Keratinocyte (primary cell): ENCODE results near the gene CACNB2. TPM values are rescaled to one million over a fixed set of nuclear protein-coding genes. Genes with fewer than 3 reads are reported as not detected.

Source experiments
- DNase-seq: peaks from one replicate; pipeline ENCODE4 v3.0.0-alpha.2; 2011; ENCODE audit warnings: low read depth, missing footprints, low spot score
- FAIRE-seq: peaks from 2 replicates; lab custom pipeline; 2011; peaks lifted over from hg19 to GRCh38; lab: Jason Lieb, UNC
- H2AFZ ChIP-seq: 2 replicates; pipeline ENCODE4 v1.6.0; 2012; ENCODE audit warnings: low read length, control low read depth, inconsistent platforms; ENCODE audit not compliant: control insufficient read depth
- H3K27ac ChIP-seq: 2 replicates; pipeline ENCODE4 v1.5.1; 2011; ENCODE audit warnings: low read length; ENCODE audit not compliant: control insufficient read depth, insufficient read depth
- H3K27me3 ChIP-seq: 3 replicates; pipeline ENCODE4 v1.6.0; 2011; ENCODE audit warnings: low read length; ENCODE audit not compliant: control insufficient read depth, insufficient read depth; ENCODE audit errors: extremely low read depth
- H3K36me3 ChIP-seq, 2 experiments: 2 replicates in 1 of 2; 3 replicates in 1 of 2; pipeline ENCODE4 v1.5.1; 2011; ENCODE audit warnings: low read length in 2 of 2, mild to moderate bottlenecking in 1 of 2; ENCODE audit not compliant: control insufficient read depth in 2 of 2, insufficient read depth in 2 of 2; ENCODE audit errors: extremely low read depth in 1 of 2
- H3K4me1 ChIP-seq: 3 replicates; pipeline ENCODE4 v1.5.1; 2011; ENCODE audit warnings: low read length; ENCODE audit not compliant: control insufficient read depth, insufficient read depth; ENCODE audit errors: extremely low read depth
- H3K4me2 ChIP-seq: 3 replicates; pipeline ENCODE4 v1.6.0; 2011; ENCODE audit warnings: low read depth, low read length; ENCODE audit not compliant: control insufficient read depth, insufficient read depth; ENCODE audit errors: extremely low read depth
- H3K4me3 ChIP-seq, 3 experiments: fragments of 200-600 bp in 1 of 3; sonication (generic) in 1 of 3; 2 replicates in 2 of 3; 3 replicates in 1 of 3; pipeline ENCODE4 v1.5.1; 2011 to 2016; ENCODE audit warnings: low read length in 3 of 3, mild to moderate bottlenecking in 3 of 3, control low read depth in 2 of 3, inconsistent platforms in 1 of 3, low read depth in 1 of 3, mixed read lengths in 1 of 3, mixed run types in 1 of 3, moderate library complexity in 1 of 3; ENCODE audit not compliant: control insufficient read depth in 2 of 3, insufficient read depth in 2 of 3; ENCODE audit errors: extremely low read depth in 1 of 3
- H3K79me2 ChIP-seq: 2 replicates; pipeline ENCODE4 v1.6.0; 2012; ENCODE audit warnings: low read length; ENCODE audit not compliant: control insufficient read depth, insufficient read depth
- H3K9ac ChIP-seq: 3 replicates; pipeline ENCODE4 v1.6.0; 2011; ENCODE audit warnings: low read length; ENCODE audit not compliant: control insufficient read depth, insufficient read depth; ENCODE audit errors: extremely low read depth
- H3K9me1 ChIP-seq: 3 replicates; pipeline ENCODE4 v1.6.0; 2011; ENCODE audit warnings: low read length; ENCODE audit not compliant: control insufficient read depth, insufficient read depth; ENCODE audit errors: extremely low read depth
- H3K9me3 ChIP-seq: 2 replicates; pipeline ENCODE4 v1.5.1; 2012; ENCODE audit warnings: low read depth, low read length; ENCODE audit not compliant: control insufficient read depth
- H4K20me1 ChIP-seq: 3 replicates; pipeline ENCODE4 v1.6.0; 2011; ENCODE audit warnings: low read length; ENCODE audit not compliant: control insufficient read depth, insufficient read depth; ENCODE audit errors: extremely low read depth
- EZH2 ChIP-seq: IDR thresholded peaks from one replicate; pipeline ENCODE4 v1.6.1; 2012; ENCODE audit warnings: inconsistent platforms, mild to moderate bottlenecking, low read length, moderate library complexity
- dilution Hi-C: fragments of 300-500 bp; cut with MboI; formaldehyde crosslinking; loops from one replicate; pipeline ENCODE4 v1.7.0; 2020; ENCODE audit warnings: low sequenced_read_pairs; ENCODE audit not compliant: extremely low pct_ligation_motif_present
- polyA plus RNA-seq, 5 experiments: library from polyadenylated mRNA; depleted of rRNA in 3 of 5; stranded (reverse) in 3 of 5; stranded (forward) in 1 of 5; unstranded in 1 of 5; fragments of >200 nt; gene quantifications; 1 replicate in 1 of 5; 2 replicates in 3 of 5; 3 replicates in 1 of 5; pipeline versions ENCODE4 v1.2.1 to v1.2.3, GENCODE V29; 2011 to 2012; ENCODE audit warnings: missing spikeins in 2 of 5, low read depth in 1 of 5, low replicate concordance in 1 of 5
- TF ChIP-seq, protein P1 (sequence below), 3 experiments: IDR thresholded peaks in 1 of 3; conservative IDR thresholded peaks in 1 of 3; optimal IDR thresholded peaks in 1 of 3; 2 replicates in 2 of 3; 3 replicates in 1 of 3; pipeline versions ENCODE3 to v1.5.1; 2011; ENCODE audit warnings: low read length in 3 of 3, mild to moderate bottlenecking in 3 of 3, moderate library complexity in 2 of 3, control low read depth in 1 of 3, inconsistent platforms in 1 of 3; ENCODE audit not compliant: insufficient read depth in 2 of 3; ENCODE audit errors: extremely low read depth in 1 of 3

Gene CACNB2
- polyA plus RNA-seq, 1 donor (not counting 4 experiments of a cell fraction or from before 2014, with no cell fraction given) = 0.03 TPM

DNA sequence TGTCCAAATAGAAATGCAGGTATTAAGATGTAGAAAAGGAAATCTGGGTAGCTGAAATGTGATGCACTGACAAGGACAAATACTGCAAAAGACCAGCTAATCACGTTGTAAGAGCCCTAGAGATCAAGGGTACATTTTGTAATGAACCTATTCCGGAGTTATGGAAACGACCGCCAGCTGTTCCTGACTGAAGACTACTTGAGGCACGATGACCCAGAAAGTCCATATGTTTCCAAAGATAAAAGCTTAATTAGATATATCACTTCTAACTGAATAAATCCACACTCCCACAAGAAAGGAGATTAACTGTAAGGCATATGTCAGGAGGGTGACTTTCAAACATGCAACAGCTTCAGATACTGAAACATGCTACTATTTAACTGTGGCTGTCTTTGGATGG is 257.7 kb downstream of the CACNB2 start:
- Histone ChIP-seq H2AFZ (no peak overlapping the region), H3K4me1 (no peaks in the 10 kb centered on the region), H3K36me3 (no peaks in the 10 kb centered on the region), H4K20me1 (no peaks in the 10 kb centered on the region), H3K27ac (no peak overlapping the region), H3K9ac (no peak overlapping the region), H3K4me2 (no peak overlapping the region), H3K79me2 (no peaks in the 10 kb centered on the region), H3K9me3 (no peaks in the 10 kb centered on the region), H3K27me3 (peaks cover 7% of the 10 kb centered on the region), H3K9me1 (no peaks in the 10 kb centered on the region), H3K4me3 (no peak overlapping the region)
- DNase-seq (no peak), FAIRE-seq (no peak)
- TF ChIP-seq EZH2 = no peak
- TF ChIP-seq, protein P1, sequence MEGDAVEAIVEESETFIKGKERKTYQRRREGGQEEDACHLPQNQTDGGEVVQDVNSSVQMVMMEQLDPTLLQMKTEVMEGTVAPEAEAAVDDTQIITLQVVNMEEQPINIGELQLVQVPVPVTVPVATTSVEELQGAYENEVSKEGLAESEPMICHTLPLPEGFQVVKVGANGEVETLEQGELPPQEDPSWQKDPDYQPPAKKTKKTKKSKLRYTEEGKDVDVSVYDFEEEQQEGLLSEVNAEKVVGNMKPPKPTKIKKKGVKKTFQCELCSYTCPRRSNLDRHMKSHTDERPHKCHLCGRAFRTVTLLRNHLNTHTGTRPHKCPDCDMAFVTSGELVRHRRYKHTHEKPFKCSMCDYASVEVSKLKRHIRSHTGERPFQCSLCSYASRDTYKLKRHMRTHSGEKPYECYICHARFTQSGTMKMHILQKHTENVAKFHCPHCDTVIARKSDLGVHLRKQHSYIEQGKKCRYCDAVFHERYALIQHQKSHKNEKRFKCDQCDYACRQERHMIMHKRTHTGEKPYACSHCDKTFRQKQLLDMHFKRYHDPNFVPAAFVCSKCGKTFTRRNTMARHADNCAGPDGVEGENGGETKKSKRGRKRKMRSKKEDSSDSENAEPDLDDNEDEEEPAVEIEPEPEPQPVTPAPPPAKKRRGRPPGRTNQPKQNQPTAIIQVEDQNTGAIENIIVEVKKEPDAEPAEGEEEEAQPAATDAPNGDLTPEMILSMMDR (optimal IDR thresholded peaks at IDR 0.05 in 1 of 3, IDR thresholded peaks at IDR 0.05 in 1 of 3, conservative IDR thresholded peaks at IDR 0.05 in 1 of 3; ENCODE audit: extremely low read depth in 1 of 3, insufficient read depth in 2 of 3, low read length in 3 of 3) = no peak
- dilution Hi-C loops = no loop called here

DNA sequence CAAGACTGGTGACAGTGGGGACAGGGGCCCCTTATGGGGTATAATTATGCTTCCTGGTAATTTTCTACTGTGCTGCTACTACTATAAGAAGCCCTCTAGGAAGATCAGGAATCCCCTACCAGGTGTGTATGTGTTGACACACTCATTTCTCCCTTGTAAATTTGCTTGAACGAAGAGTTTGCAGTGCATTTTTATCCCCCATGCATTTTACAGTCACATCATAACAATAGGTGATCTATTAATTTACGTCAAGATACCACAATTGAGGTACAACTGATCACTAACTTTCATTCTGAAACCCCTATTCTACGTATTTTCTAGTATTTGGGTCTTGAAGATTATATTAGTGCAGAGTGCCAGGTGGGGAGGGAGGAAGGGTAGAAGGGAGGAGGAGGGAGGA is 258.9 kb downstream of the CACNB2 start:
- no peaks in the 10 kb centered on the region for H3K4me1 ChIP-seq
- H3K9me3 ChIP-seq = no peaks in the 10 kb centered on the region
- no peaks in the 10 kb centered on the region for H3K79me2 ChIP-seq
- dilution Hi-C loops = no loop called here
- no peak for FAIRE-seq
- TF ChIP-seq, protein P1 (optimal IDR thresholded peaks at IDR 0.05 in 1 of 3, IDR thresholded peaks at IDR 0.05 in 1 of 3, conservative IDR thresholded peaks at IDR 0.05 in 1 of 3; ENCODE audit: extremely low read depth in 1 of 3, insufficient read depth in 2 of 3, low read length in 3 of 3) = no peak
- no peak for TF ChIP-seq EZH2
- H3K4me3 ChIP-seq = no peak overlapping the region
- H3K9ac ChIP-seq = no peak overlapping the region
- no peaks in the 10 kb centered on the region for H4K20me1 ChIP-seq
- H2AFZ ChIP-seq = no peak overlapping the region
- H3K27ac ChIP-seq = no peak overlapping the region
- H3K27me3 ChIP-seq = peaks cover 7% of the 10 kb centered on the region
- no peaks in the 10 kb centered on the region for H3K36me3 ChIP-seq
- DNase-seq = no peak
- H3K9me1 ChIP-seq = no peaks in the 10 kb centered on the region
- H3K4me2 ChIP-seq = no peak overlapping the region
